Heart right ventricle (tissue), 16 donors: Measurements from ENCODE around the gene PIK3R4. TPM values are rescaled to one million over a fixed set of nuclear protein-coding genes. Genes with fewer than 3 reads are reported as not detected.

ENCODE experiments used
- ATAC-seq, 8 donors: fragments of 200-7000 bp; cut with Tn5 transposase; one replicate each; pipeline ENCODE4 v1.9.1; 2020; ENCODE audit warnings: mild to moderate bottlenecking in 8 of 8, moderate library complexity in 8 of 8, moderate number of reproducible peaks in 1 of 8
- DNase-seq, 2 donors: peaks; one replicate each; pipeline ENCODE4 v3.0.0-alpha.2; 2020
- H3K27ac ChIP-seq, 10 donors: fragments of 200-600 bp; sonication (generic) in 2 of 10; one replicate each; pipeline versions ENCODE4 v1.5.0 to v1.8.0; 2020 to 2022; ENCODE audit warnings: mild to moderate bottlenecking in 3 of 10
- H3K27me3 ChIP-seq, 7 donors: fragments of 200-600 bp; one replicate each; pipeline ENCODE4 v1.8.0; 2021 to 2022; ENCODE audit warnings: mild to moderate bottlenecking in 2 of 7
- H3K36me3 ChIP-seq, 9 donors: fragments of 200-600 bp; sonication (generic) in 1 of 9; one replicate each; pipeline versions ENCODE4 v1.5.0 to v1.8.0; 2020 to 2022; ENCODE audit warnings: mild to moderate bottlenecking in 2 of 9
- H3K4me1 ChIP-seq, 9 donors: fragments of 200-600 bp; sonication (generic) in 1 of 9; one replicate each; pipeline versions ENCODE4 v1.5.0 to v1.8.0; 2020 to 2022; ENCODE audit warnings: mild to moderate bottlenecking in 4 of 9
- H3K4me3 ChIP-seq, 10 donors: fragments of 200-600 bp; sonication (generic) in 2 of 10; one replicate each; pipeline versions ENCODE4 v1.5.0 to v1.8.0; 2020 to 2022; ENCODE audit warnings: mild to moderate bottlenecking in 7 of 10, moderate library complexity in 2 of 10
- H3K9me3 ChIP-seq, 11 donors: fragments of 200-600 bp in 10 of 11; sonication (generic) in 2 of 11; one replicate each; pipeline versions ENCODE4 v1.5.0 to v1.8.0; 2013 to 2022; ENCODE audit warnings: mild to moderate bottlenecking in 2 of 11, control low read depth in 1 of 11, moderate library complexity in 1 of 11
- WGBS, 2 donors: extraction: QIAGEN DNeasy Blood & Tissue Kit; methylation state at CpG; one replicate each; pipeline ENCODE4 v1.1.7; 2013; ENCODE audit warnings: inconsistent platforms in 1 of 2; 5-methylcytosine and 5-hydroxymethylcytosine counted together
- intact Hi-C, 10 donors: fragments of 100-400 bp; cut with DNase I; formaldehyde crosslinking; loops; one replicate each; pipeline versions ENCODE4 v1.11.1 to v1.14.2; 2022
- polyA plus RNA-seq, 2 donors: library from polyadenylated mRNA; stranded (reverse); fragments of 200-250 nt; gene quantifications; one replicate each; pipeline ENCODE4 v1.2.3, GENCODE V29; 2013
- total RNA-seq, 10 donors: library from RNA; stranded (reverse); fragmentation: NEBNext Ultra II Directional in 3 of 10; extraction: Animal tissue kit (Norgen Biotek cat#: 25700) in 3 of 10; gene quantifications; one replicate each; pipeline versions ENCODE4 v1.2.1 to v1.2.4, GENCODE V29; 2021 to 2023
- TF ChIP-seq, protein P1 (sequence below), 9 donors: fragments of 200-600 bp; sonication (generic) in 2 of 9; IDR thresholded peaks; one replicate each; pipeline versions ENCODE4 v1.5.0 to v1.8.0; 2021 to 2022; ENCODE audit warnings: antibody characterized with exemption in 9 of 9, mild to moderate bottlenecking in 5 of 9, moderate library complexity in 1 of 9
- donor health status: Arrhythmogenic right ventricular cardiomyopathy.
- donor health status: ischemic (EF 13 %, LVEDD 7.1; RV severe dilation, severe dysfunction).
- donor health status: healthy with polysubstance abuse.
- donor health status: DM: no; HTN: yes; CAD: no.
- donor health status: DM: no; HTN: no; CAD: no.
- donor health status: ischemic (EF 25% LVEDD 6.9; RV normal size, moderate dysfunction).
- donor health status: ischemic (EF 25% LVEDD 5.7; RV mildly dilated, moderate dysfunction).
- donor health status: healthy.
- donor health status: DM: yes; HTN: yes; CAD: no.
- donor health status: Ischemic cardiomyopathy.
- donor health status: ischemic (EF 35%, LVEDD 5.7; RV mildly dilated, moderate dysfunction).
- donor health status: nonischemic (EF 11% LVEDD 7.7; RV severe dilation, severe dysfunction).
- donor health status: DM: yes; HTN: yes; CAD: no.
- donor health status: PGD.
- donor health status: ischemic (EF 29% LVEDD 5.4; RV normal size, mild dysfunction).
- donor health status: nonischemic (EF 23%, LVEDD 6.1; RV moderate dilation, normal function).

PIK3R4 gene
- total and polyA plus RNA-seq, 12 donors = 12.3 to 22.3 (median 17.1) TPM

DNA sequence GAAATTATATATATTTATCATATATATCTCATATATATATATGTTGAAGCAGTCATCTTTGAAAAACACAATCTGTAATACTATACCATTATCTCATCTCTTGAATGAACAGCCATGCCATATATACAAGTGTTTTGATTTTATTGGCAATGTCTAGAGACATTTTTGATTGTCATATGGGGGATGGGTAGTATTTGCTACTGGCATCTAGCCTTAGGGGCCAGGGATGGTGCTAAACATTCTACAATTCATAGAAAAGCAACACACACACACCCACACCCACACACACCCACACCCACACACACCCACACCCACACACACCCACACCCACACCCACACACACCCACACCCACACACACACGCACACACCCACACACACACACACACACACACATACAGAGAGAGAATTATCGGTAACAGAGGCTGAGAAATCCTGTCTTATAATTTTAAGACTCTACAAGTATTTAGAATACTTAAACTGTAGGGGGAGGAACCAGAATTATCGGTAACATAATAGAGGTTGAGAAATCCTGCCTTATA lies 11.1 kb upstream of the PIK3R4 start:
- Histone ChIP-seq H3K27ac (no peak overlapping the region), H3K36me3 (no peaks in the 10 kb centered on the region), H3K4me1 (peaks cover 0 to 10% (median 0%) of the 10 kb centered on the region in 9 donors), H3K27me3 (no peaks in the 10 kb centered on the region), H3K4me3 (no peak overlapping the region), H3K9me3 (no peaks in the 10 kb centered on the region)
- DNase-seq (no peak), ATAC-seq (no peak)
- WGBS, 2 donors = 87 to 90% methylated on average over 3 of the region's 3 CpGs
- intact Hi-C loops = loop anchor here in 5 of 10 donors (2.0 to 10.0 kb wide), 4 partner anchors 135 to 267 kb away; partner anchors contain the start of genes ASTE1 (in 2 of the 5), NEK11 (in 2 of the 5) and ATP2C1 (in 1 of the 5)
- TF ChIP-seq, protein P1, sequence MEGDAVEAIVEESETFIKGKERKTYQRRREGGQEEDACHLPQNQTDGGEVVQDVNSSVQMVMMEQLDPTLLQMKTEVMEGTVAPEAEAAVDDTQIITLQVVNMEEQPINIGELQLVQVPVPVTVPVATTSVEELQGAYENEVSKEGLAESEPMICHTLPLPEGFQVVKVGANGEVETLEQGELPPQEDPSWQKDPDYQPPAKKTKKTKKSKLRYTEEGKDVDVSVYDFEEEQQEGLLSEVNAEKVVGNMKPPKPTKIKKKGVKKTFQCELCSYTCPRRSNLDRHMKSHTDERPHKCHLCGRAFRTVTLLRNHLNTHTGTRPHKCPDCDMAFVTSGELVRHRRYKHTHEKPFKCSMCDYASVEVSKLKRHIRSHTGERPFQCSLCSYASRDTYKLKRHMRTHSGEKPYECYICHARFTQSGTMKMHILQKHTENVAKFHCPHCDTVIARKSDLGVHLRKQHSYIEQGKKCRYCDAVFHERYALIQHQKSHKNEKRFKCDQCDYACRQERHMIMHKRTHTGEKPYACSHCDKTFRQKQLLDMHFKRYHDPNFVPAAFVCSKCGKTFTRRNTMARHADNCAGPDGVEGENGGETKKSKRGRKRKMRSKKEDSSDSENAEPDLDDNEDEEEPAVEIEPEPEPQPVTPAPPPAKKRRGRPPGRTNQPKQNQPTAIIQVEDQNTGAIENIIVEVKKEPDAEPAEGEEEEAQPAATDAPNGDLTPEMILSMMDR (IDR thresholded peaks at IDR 0.05) = no peak

DNA sequence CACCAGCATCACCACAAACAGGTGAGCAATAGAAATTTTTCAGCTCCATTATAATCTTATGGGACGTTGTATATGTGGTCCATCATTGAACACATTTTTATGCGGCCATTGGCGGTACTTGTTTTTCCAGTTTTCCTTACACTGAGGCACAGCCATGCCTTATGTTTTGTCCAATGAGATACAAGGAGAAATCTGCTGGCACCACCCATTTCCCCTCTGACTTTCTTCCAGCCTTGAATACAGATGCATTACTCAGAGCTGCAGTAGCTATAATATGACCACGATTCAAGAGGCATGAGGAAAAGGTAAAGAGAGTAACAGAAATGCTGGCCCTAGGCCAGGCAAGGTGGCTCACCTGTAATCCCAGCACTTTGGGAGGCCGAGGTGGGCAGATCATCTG lies 9.0 kb upstream of the PIK3R4 start:
- no peaks in the 10 kb centered on the region for H3K27me3 ChIP-seq
- TF ChIP-seq, protein P1 (IDR thresholded peaks at IDR 0.05) = no peak
- no peak overlapping the region for H3K27ac ChIP-seq
- DNase-seq (no peak), ATAC-seq (no peak)
- H3K36me3 ChIP-seq = no peaks in the 10 kb centered on the region
- intact Hi-C loops = loop anchor here in 4 of 10 donors (5.0 to 10.0 kb wide), 3 partner anchors 137 to 269 kb away; partner anchors contain the start of genes ASTE1 (in 2 of the 4), NEK11 (in 2 of the 4) and ATP2C1 (in 1 of the 4)
- H3K9me3 ChIP-seq = no peaks in the 10 kb centered on the region
- peaks cover 0 to 9% (median 0%) of the 10 kb centered on the region in 9 donors for H3K4me1 ChIP-seq
- no peak overlapping the region for H3K4me3 ChIP-seq
- 83 to 85% methylated on average over 5 of the region's 5 CpGs for WGBS, 2 donors

GRCh38 chr3:130748981-130749380 lies 2.4 kb upstream of the PIK3R4 start:
- peaks cover 0 to 34% (median 22%) of the 10 kb centered on the region in 9 donors for H3K4me1 ChIP-seq
- H3K27ac ChIP-seq = peak overlapping the region in 2 of 10 donors; percentile 87 to 89
- no peak for ATAC-seq
- H3K9me3 ChIP-seq = no peaks in the 10 kb centered on the region
- intact Hi-C loops = no loop called here
- H3K36me3 ChIP-seq = peaks cover 0 to 9% (median 0%) of the 10 kb centered on the region in 9 donors
- WGBS, 2 donors = 56 to 72% methylated on average over 1 of the region's 1 CpG
- DNase-seq = no peak
- no peaks in the 10 kb centered on the region for H3K27me3 ChIP-seq
- TF ChIP-seq, protein P1 (IDR thresholded peaks at IDR 0.05) = no peak
- H3K4me3 ChIP-seq = no peak overlapping the region

GRCh38 chr3:130748467-130748861 lies 1.8 kb upstream of the PIK3R4 start:
- intact Hi-C loops = no loop called here
- Histone ChIP-seq H3K4me1 (peaks cover 0 to 39% (median 27%) of the 10 kb centered on the region in 9 donors), H3K9me3 (no peaks in the 10 kb centered on the region), H3K36me3 (peaks cover 0 to 14% (median 0%) of the 10 kb centered on the region in 9 donors), H3K27ac (peak overlapping the region in 5 of 10 donors; percentile 34 to 92 (median 87)), H3K27me3 (no peaks in the 10 kb centered on the region), H3K4me3 (peak overlapping the region in 2 of 10 donors; percentile 77 to 91)
- WGBS, 2 donors = 59 to 66% methylated on average over 3 of the region's 3 CpGs
- TF ChIP-seq, protein P1 (IDR thresholded peaks at IDR 0.05) = no peak
- no peak for DNase-seq
- no peak for ATAC-seq
